GM13976 (cell line): ENCODE results near the gene POMC.
"Not testable (repeated sequence)": the region's sequence is repeated elsewhere in the genome, so short reads cannot be mapped to it uniquely, and the experiment has no call there.

ENCODE experiments used
- DNase-seq: peaks from one replicate; pipeline ENCODE4 v3.0.0; 2012; ENCODE audit warnings: low spot score
- in situ Hi-C: fragments of 300-500 bp; cut with MboI; formaldehyde crosslinking; loops from one replicate; pipeline ENCODE4 v1.12.0; 2022; ENCODE audit warnings: low sequenced_read_pairs, mixed read lengths, inconsistent platforms; ENCODE audit not compliant: unreplicated experiment
- TF ChIP-seq, protein P1 (sequence below): IDR thresholded peaks from 2 replicates; pipeline ENCODE4 v1.5.1; 2012; ENCODE audit warnings: borderline replicate concordance, mild to moderate bottlenecking; ENCODE audit not compliant: insufficient read depth; ENCODE audit errors: extremely low read depth, missing control alignments, control extremely low read depth

POMC gene

DNA sequence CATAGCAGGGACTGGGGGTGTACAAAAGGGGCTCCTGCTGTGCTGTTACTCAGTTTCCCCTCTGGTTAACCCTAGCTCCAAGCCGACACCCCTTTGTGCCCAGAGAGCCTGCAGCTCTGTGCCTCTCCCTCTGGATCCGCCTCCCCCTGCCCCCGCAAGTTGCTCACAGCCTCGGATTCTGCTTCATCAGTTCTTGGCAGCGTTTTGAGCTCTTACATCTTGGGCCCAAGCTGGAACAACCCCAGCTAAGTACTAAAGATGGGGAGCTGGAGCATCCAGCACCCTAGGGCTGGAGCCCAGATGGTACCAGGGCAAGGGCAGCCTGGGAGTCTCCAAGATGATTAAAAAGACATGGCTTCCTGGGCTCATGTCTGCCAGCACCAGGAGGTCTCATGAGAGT is 40.7 kb downstream of the POMC start:
- no peak for DNase-seq
- in situ Hi-C loops = loop anchor here (10.0 to 25.0 kb wide), 2 partner anchors 143 to 715 kb away; no protein-coding TSS in a partner anchor
- TF ChIP-seq, protein P1, sequence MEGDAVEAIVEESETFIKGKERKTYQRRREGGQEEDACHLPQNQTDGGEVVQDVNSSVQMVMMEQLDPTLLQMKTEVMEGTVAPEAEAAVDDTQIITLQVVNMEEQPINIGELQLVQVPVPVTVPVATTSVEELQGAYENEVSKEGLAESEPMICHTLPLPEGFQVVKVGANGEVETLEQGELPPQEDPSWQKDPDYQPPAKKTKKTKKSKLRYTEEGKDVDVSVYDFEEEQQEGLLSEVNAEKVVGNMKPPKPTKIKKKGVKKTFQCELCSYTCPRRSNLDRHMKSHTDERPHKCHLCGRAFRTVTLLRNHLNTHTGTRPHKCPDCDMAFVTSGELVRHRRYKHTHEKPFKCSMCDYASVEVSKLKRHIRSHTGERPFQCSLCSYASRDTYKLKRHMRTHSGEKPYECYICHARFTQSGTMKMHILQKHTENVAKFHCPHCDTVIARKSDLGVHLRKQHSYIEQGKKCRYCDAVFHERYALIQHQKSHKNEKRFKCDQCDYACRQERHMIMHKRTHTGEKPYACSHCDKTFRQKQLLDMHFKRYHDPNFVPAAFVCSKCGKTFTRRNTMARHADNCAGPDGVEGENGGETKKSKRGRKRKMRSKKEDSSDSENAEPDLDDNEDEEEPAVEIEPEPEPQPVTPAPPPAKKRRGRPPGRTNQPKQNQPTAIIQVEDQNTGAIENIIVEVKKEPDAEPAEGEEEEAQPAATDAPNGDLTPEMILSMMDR = no peak

DNA sequence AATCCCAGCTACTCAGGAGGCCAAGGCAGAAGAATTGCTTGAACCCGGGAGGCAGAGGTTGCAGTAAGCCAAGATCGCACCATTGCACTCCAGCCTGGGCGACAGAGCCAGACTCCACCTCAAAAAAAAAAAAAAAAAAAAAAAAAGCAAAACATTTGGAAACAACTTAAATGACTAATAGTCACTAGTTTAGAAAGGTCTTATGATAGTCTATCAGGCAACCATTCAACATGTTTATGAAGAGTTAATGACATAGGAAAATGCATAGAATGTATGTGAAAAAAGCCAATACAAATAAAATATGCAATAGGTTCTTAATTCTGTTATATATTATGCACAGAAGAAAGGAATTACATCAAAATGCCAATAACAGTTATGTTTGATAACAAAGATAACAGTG is 41.3 kb downstream of the POMC start:
- in situ Hi-C loops = loop anchor here (10.0 to 25.0 kb wide), 2 partner anchors 142 to 715 kb away; no protein-coding TSS in a partner anchor

DNA sequence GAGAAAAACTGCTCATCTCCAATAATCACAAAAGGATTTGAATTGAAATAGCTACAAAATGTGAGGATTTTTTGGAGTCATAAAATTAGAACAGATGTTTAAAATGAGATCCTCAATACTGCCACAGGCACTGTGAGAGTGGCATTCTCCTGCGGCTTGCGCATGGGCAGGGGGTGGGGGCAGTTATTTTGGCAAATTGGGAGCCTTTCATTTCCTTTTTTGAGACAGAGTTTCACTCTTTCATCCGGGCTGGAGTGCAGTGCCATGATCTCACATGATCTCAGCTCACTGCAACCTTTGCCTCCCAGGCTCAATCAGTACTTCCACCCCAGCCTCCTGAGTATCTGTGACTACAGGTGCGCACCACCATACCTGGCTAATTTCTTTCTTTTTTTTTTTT is 42.4 kb downstream of the POMC start:
- TF ChIP-seq, protein P1 = no peak
- in situ Hi-C loops = loop anchor here (10.0 to 25.0 kb wide), 2 partner anchors 141 to 714 kb away; no protein-coding TSS in a partner anchor

More for the DNA sequence above, 41.3 kb downstream of the POMC start:
- not testable (repeated sequence) for DNase-seq

DNA sequence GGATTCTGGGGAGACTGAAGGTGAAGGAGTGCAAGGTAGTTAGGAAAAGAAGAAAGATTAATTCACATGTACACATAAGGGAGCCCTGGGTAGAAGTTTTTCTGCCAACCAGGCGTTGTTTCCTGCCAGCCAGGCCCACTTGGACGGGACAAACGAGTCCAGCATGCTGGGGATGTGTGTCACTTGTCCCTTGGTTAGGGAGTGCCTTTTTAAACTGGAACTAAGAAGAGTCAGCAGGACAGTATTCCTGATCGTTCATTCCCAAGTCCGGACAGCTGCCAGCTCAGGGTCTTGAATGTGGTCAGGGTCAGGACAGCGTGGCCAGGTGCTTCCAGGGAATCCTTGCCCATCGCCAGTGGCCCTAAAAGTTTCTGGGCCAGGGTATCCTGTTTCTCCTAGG is 43.2 kb downstream of the POMC start:
- TF ChIP-seq, protein P1 = no peak
- in situ Hi-C loops = loop anchor here (10.0 to 25.0 kb wide), 2 partner anchors 140 to 713 kb away; no protein-coding TSS in a partner anchor
- DNase-seq = no peak

More for the DNA sequence above, 42.4 kb downstream of the POMC start:
- no peak for DNase-seq

DNA sequence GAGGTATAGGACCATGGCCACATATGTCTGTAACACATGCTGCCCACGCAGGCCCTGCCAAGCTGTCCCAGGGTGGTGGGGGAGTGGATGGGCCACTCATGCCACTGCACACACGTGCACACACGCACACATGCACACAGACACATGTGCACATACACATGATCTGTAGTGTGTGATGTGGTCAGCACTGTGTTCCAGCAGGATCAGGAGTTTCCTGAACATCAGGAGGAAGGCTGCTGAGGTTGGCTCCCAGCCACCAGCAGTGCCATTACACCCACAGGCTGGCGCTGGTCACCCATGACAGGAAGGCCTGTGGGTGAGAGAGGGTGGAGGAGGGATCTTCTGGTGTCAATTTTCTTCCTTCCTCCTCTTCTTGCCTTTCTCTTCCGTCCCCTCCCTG is 44.7 kb downstream of the POMC start:
- TF ChIP-seq, protein P1 = no peak
- no peak for DNase-seq
- in situ Hi-C loops = loop anchor here (10.0 kb wide), 1 partner anchor 139 kb away; no protein-coding TSS in a partner anchor

DNA sequence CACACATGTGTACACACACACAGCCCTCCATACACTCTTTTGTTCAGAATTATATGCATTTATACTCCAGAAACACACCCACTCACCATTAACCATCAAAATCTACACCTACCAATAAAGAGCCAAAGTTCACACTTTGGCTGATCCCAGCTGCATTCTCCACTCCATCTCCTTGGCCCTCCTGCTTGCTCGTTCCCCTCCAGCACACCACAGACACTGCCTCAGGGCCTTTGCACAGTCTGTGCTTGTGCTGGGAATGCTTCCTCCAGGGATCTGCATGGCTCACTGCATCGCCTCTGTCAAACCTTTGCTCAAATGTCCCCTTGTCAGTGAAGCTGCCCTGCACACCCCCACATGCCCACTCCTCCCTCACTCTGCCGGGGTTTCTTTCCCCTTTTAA is 46.0 kb downstream of the POMC start:
- TF ChIP-seq, protein P1 = no peak
- in situ Hi-C loops = loop anchor here (10.0 kb wide), 1 partner anchor 138 kb away; no protein-coding TSS in a partner anchor
- no peak for DNase-seq

DNA sequence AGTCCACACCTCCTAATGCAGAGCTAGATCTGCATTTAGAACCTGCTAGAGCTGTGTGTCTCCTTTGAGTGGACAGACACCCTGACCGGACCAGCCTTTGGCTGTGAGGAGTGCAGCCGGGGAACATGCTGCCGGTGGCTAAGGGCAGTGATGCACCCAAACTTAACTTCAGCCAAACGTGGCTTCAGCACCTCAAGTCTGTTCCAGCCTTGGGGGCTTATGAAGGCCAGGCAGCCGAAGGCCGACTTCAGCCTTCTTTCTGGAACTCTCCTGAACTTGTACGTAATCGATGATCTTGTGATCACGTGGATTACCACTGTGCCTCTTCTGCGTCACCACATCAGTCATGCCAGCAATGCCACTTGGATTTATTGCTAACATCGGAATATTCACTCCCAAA is 49.1 kb downstream of the POMC start:
- TF ChIP-seq, protein P1 = no peak
- no peak for DNase-seq
- in situ Hi-C loops = loop anchor here (5.0 kb wide), 1 partner anchor 37 kb away; no protein-coding TSS in a partner anchor
